ENCODE results near the gene C2orf49. TPM values are rescaled to one million over a fixed set of nuclear protein-coding genes. Genes with fewer than 3 reads are reported as not detected.

Gene C2orf49
- total and polyA plus RNA-seq, 2 donors (not counting 3 experiments of a cell fraction or from before 2014, with no cell fraction given) = 4.6 to 15.0 TPM

GRCh38 chr2:105362862-105363591, 25.7 kb downstream of the C2orf49 start:
- DNase-seq (ENCODE audit: low read depth, low spot score) (peak; percentile 18), FAIRE-seq (no peak)
- H4K20me1 ChIP-seq (replicated peaks; ENCODE audit: control insufficient read depth, extremely low read depth, insufficient read depth, low read length) = peaks cover 5% of the 10 kb centered on the region
- no peaks in the 10 kb centered on the region for H3K4me1 ChIP-seq (ENCODE audit: control insufficient read depth, extremely low read depth, insufficient read depth, low read length)
- peaks cover 26% of the 10 kb centered on the region for H3K79me2 ChIP-seq (ENCODE audit: control insufficient read depth, insufficient read depth, low read length)
- ChIA-PET POLR2A (no interaction called here), CTCF (interaction anchor here (1.5 to 1.9 kb wide), 2 partner anchors 18 to 158 kb away, joined by 5 to 9 read pairs; no protein-coding TSS in a partner anchor)
- dilution Hi-C loops (cut with MboI; ENCODE audit: extremely low pct_ligation_motif_present, low sequenced_read_pairs) = no loop called here
- H3K4me2 ChIP-seq (ENCODE audit: insufficient read depth, low read length) = no peak overlapping the region
- no TSS peak for BruUV-seq (replicated peaks)
- no peak overlapping the region for H3K27ac ChIP-seq (ENCODE audit: insufficient read depth, low read depth, low read length)
- no peaks in the 10 kb centered on the region for H3K9me3 ChIP-seq (replicated peaks; ENCODE audit: control insufficient read depth, insufficient read depth, low read length)
- no peaks in the 10 kb centered on the region for H3K27me3 ChIP-seq (ENCODE audit: control insufficient read depth in 2 of 2, insufficient read depth in 2 of 2, low read length in 2 of 2)
- intact Hi-C loops (cut with micrococcal nuclease) = no loop called here
- TF ChIP-seq POLR2AphosphoS5 (IDR thresholded peaks at IDR 0.05; ENCODE audit: insufficient read depth, low read depth, low read length) (peak; percentile 46), POLR2A (IDR thresholded peaks at IDR 0.05; ENCODE audit: low read depth, low read length) (peak; percentile 48), MYC (IDR thresholded peaks at IDR 0.05; ENCODE audit: low read depth, low read length) (no peak)
- TF ChIP-seq, protein P1, sequence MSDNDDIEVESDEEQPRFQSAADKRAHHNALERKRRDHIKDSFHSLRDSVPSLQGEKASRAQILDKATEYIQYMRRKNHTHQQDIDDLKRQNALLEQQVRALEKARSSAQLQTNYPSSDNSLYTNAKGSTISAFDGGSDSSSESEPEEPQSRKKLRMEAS (IDR thresholded peaks at IDR 0.05; ENCODE audit: insufficient read depth, insufficient read length) = no peak
- no peak overlapping the region for H2AFZ ChIP-seq (ENCODE audit: low read depth, low read length)
- no peak overlapping the region for H3K9ac ChIP-seq (replicated peaks; ENCODE audit: extremely low read depth, insufficient read depth, low read length)
- H3K4me3 ChIP-seq (replicated peaks in 1 of 3; ENCODE audit: insufficient read depth in 1 of 3, low read depth in 1 of 3, low read length in 3 of 3) = no peak overlapping the region
- H3K9me1 ChIP-seq (replicated peaks; ENCODE audit: control insufficient read depth, extremely low read depth, insufficient read depth, low read length) = no peaks in the 10 kb centered on the region
- H3K36me3 ChIP-seq (ENCODE audit: control insufficient read depth in 2 of 2, extremely low read depth in 1 of 2, insufficient read depth in 2 of 2, low read length in 2 of 2) = peaks cover 59 to 64% of the 10 kb centered on the region in 2 experiments

- TF ChIP-seq EZH2 (IDR thresholded peaks at IDR 0.05; ENCODE audit: borderline replicate concordance, low read depth, low read length, severe bottlenecking) (no peak), FOS (IDR thresholded peaks at IDR 0.05; ENCODE audit: borderline replicate concordance, insufficient read depth, low read length) (no peak), CTCF (IDR thresholded peaks at IDR 0.05; ENCODE audit: extremely low read depth in 1 of 2, insufficient read depth in 1 of 2, low read depth in 1 of 2, low read length in 2 of 2) (no peak), GATA2 (IDR thresholded peaks at IDR 0.05; ENCODE audit: insufficient read depth, insufficient read length, low read depth, low read length) (no peak), POLR2A (IDR thresholded peaks at IDR 0.05; ENCODE audit: low read depth, low read length) (peak; percentile 24), POLR2AphosphoS5 (IDR thresholded peaks at IDR 0.05; ENCODE audit: insufficient read depth, low read depth, low read length) (peak; percentile 9)
- TF ChIP-seq, protein P1 (IDR thresholded peaks at IDR 0.05; ENCODE audit: insufficient read depth, insufficient read length) = no peak
- FAIRE-seq = no peak
- dilution Hi-C loops (cut with MboI; ENCODE audit: extremely low pct_ligation_motif_present, low sequenced_read_pairs) = no loop called here
- peaks cover 70 to 71% of the 10 kb centered on the region in 2 experiments for H3K36me3 ChIP-seq (ENCODE audit: control insufficient read depth in 2 of 2, extremely low read depth in 1 of 2, insufficient read depth in 2 of 2, low read length in 2 of 2)
- DNase-seq (ENCODE audit: low read depth, low spot score) = no peak
- H3K79me2 ChIP-seq (ENCODE audit: control insufficient read depth, insufficient read depth, low read length) = peaks cover 40% of the 10 kb centered on the region
- no peaks in the 10 kb centered on the region for H3K4me1 ChIP-seq (ENCODE audit: control insufficient read depth, extremely low read depth, insufficient read depth, low read length)
- H4K20me1 ChIP-seq (replicated peaks; ENCODE audit: control insufficient read depth, extremely low read depth, insufficient read depth, low read length) = peaks cover 2% of the 10 kb centered on the region
- intact Hi-C loops (cut with micrococcal nuclease) = no loop called here
- H3K27me3 ChIP-seq (ENCODE audit: control insufficient read depth in 2 of 2, insufficient read depth in 2 of 2, low read length in 2 of 2) = no peaks in the 10 kb centered on the region
- H3K4me2 ChIP-seq (ENCODE audit: insufficient read depth, low read length) = no peak overlapping the region
- H2AFZ ChIP-seq (ENCODE audit: low read depth, low read length) = no peak overlapping the region
- no peak overlapping the region for H3K4me3 ChIP-seq (replicated peaks in 1 of 3; ENCODE audit: insufficient read depth in 1 of 3, low read depth in 1 of 3, low read length in 3 of 3)
- CTCF ChIA-PET = interaction anchor here (0.7 to 1.9 kb wide), 4 partner anchors 20 to 156 kb away, joined by 3 to 9 read pairs (median 4); no protein-coding TSS in a partner anchor
- no TSS peak for BruUV-seq (replicated peaks)
- H3K9me3 ChIP-seq (replicated peaks; ENCODE audit: control insufficient read depth, insufficient read depth, low read length) = no peaks in the 10 kb centered on the region
- no peak overlapping the region for H3K27ac ChIP-seq (ENCODE audit: insufficient read depth, low read depth, low read length)
- H3K9me1 ChIP-seq (replicated peaks; ENCODE audit: control insufficient read depth, extremely low read depth, insufficient read depth, low read length) = no peaks in the 10 kb centered on the region
- no peak overlapping the region for H3K9ac ChIP-seq (replicated peaks; ENCODE audit: extremely low read depth, insufficient read depth, low read length)
- POLR2A ChIA-PET = interaction anchor here (0.6 kb wide), 1 partner anchor 185 kb away, joined by 4 read pairs; no protein-coding TSS in a partner anchor
Measured at GRCh38 chr2:105364436-105365139, 27.2 kb downstream of the C2orf49 start.

All from endothelial cell of umbilical vein (primary cell).